22Rv1 (cell line): ENCODE data around the gene PGLYRP3.

ENCODE experiments used
- CTCF ChIP-seq: fragments of 450-650 bp; IDR thresholded peaks from 2 replicates; pipeline ENCODE4 v1.5.1; 2017; ENCODE audit warnings: mild to moderate bottlenecking
- ZFX ChIP-seq: fragments of 450-650 bp; IDR thresholded peaks from 2 replicates; pipeline ENCODE4 v1.6.1; 2017; ENCODE audit warnings: antibody characterized with exemption, borderline replicate concordance

DNA sequence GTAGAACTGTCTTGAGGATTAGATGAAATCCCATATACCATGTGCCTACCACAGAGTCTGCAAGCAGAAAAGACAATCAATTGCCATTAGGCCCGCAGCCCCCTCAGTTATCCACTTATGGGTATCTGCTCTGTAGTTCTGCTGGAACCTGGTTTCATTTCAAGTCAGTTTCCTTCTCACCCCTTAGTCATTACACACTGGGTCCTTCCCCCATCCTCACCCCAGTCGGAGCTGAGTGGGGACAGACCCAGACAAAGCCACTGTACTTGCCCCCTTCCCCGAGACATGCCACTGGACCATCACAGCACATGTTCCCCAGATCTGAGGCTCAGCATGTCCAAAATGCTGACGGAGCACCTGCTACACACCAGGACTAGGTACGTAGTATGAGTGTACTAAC lies 21.2 kb downstream of the PGLYRP3 start:
- no peak for TF ChIP-seq CTCF
- TF ChIP-seq ZFX: no peak
